HL-60/S4 treated with retinoic acid at 250 ng/mL for 4 days and 3 days (cell line): Measurements from ENCODE around the gene CWF19L2.

Experiments
- in situ Hi-C: fragments of 300-500 bp; cut with MboI; formaldehyde crosslinking; loops from 2 replicates; pipeline ENCODE4 v1.7.0; 2022; ENCODE audit warnings: low sequenced_read_pairs

CWF19L2 gene

DNA sequence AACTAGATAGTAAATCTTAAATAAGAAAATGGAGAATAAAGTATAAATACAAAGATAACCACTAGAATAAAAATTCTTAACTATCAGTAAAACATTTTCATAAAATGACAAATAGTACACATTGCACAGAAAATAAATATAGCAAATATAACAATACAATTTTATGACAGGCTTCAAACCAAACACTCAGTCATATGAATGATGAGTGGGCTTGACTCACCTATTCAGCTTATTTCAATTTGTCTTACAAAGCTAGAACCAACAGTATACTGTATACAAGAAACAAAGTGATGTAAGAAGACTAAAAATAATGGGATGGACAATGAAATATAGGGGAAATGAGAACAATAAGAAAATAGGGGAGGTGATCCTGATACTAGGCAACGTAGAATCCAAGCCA is 141.2 kb downstream of the CWF19L2 start:
- in situ Hi-C loops, result no loop called here

DNA sequence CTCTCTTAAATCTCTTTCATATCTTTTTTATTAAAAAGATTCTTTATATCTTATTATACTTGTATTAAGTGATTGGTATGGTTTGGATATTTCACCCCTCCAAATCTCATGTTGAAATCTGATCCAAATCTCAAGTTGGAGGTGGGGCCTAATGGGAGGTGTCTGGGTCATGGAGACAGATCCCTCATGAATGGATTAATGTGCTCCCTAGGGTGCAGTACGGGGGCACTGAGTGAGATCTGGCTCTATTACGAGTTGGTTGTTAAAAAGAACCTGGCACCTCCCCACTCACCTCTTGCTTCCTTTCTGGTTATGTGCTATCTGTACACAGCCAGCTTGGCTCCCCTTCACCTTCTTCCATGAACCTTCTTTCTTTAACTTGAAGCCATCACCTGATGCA is 149.6 kb downstream of the CWF19L2 start:
- in situ Hi-C loops, result no loop called here

DNA sequence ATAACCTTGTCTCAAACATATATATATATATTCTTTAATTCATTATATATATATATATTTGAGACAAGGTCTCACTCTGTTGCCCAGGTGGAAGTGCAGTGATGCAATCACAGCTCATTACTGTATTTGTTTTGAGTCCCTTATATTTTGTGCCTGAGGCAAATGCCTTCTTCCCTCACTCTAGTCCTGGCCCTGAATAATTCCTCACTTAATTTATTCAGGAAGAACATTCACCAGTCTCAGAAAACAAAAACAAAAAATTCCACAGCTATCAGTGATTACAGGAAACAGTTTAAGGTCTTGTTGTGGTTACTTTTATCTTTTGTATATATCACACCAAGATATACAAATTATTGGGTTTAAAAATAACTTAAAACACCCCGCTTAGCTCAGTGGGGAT is 155.7 kb downstream of the CWF19L2 start:
- in situ Hi-C loops, result no loop called here

DNA sequence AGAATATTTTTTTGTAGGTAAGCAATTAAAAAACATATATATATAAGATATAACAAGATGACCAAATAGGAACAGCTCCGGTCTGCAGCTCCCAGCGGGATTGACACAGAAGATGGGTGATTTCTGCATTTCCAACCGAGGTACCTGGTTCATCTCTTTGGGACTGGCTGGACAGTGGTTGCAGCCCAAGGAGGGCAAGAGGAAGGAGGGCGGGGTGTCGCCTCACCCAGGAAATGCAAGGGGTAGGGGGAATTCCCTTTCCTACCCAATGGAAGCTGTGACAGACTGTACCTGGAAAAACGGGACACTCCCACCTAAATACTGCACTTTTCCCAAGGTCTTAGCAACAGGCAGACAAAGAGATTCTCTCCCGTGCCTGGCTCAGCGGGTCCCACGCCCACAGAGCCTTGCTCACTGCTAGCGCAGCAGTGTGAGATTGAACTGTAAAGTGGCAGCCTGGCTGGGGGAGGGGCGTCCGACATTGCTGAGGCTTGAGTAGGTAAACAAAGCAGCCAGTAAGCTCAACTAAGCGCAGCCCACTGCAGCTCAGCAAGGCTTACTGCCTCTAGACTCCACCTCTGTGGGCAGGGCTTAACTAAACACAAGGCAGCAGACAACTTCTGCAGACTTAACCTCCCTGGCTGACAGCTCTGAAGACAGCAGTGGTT is 163.8 kb downstream of the CWF19L2 start:
- in situ Hi-C loops, result no loop called here

DNA sequence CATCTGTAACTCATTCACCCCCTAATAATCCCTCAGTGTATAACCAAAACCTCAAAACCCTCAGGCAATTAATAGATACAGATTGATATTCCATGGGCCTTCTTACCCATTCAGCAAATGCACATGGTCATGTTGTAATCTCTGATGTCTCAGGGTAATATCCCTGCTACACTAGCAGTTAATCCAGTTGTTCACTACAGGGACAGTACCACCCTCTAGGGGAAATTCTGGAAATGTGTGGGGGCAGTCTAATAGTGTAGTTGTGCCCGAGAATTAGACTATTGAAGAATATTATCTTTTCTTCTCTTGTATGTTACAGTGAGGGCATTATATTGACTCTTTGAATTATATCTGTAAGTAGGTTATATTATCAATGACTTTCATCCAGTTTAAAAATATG is 175.4 kb downstream of the CWF19L2 start:
- in situ Hi-C loops, result no loop called here
